Stimulated activated CD8-positive, alpha-beta memory T cell treated with anti-CD3 and anti-CD28 coated beads, Interleukin-4, amount 100 ng/mL, for 24 hours (primary cell): ENCODE results near the gene TLE2.
"Not testable (repeated sequence)": the region's sequence is repeated elsewhere in the genome, so short reads cannot be mapped to it uniquely, and the experiment has no call there.

Source experiments
- DNase-seq: peaks from one replicate; pipeline ENCODE4 v3.0.0-alpha.2; 2020; ENCODE audit warnings: low read depth

Gene TLE2

DNA sequence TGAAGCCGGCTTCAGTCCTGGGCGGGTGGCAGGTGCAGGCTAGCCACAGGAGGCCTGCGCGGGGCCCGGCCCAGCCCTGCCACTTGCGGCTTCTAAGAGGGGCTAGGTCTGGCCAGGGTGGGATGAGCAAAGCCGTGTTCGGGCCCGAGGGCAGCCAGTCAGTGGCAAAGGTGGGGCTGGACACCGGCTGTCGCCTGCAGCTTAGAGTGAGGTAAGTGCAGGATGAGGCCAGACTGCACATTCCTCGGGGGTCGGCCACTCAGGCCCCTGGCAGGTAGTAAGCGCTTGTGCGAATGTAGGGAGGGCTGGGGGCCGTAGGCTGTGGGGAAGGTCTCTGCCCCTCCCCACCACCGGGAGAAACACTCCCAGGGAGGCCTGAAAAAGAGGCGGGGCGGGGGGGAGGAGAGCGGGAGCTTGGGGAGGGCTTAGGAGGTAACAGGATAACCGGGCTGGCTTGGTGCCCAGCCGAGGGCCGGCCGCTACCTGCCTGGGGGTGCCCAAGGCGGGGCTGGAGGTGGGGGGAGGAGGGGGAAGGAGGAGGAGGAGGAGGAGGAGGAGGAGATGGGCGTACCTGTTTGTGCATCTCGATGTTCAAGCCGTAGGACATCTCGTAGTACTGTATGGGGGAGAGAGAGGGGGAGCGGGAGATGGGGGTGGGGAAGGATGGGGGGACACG is 26.8 kb upstream of the TLE2 start:
- DNase-seq: no peak

DNA sequence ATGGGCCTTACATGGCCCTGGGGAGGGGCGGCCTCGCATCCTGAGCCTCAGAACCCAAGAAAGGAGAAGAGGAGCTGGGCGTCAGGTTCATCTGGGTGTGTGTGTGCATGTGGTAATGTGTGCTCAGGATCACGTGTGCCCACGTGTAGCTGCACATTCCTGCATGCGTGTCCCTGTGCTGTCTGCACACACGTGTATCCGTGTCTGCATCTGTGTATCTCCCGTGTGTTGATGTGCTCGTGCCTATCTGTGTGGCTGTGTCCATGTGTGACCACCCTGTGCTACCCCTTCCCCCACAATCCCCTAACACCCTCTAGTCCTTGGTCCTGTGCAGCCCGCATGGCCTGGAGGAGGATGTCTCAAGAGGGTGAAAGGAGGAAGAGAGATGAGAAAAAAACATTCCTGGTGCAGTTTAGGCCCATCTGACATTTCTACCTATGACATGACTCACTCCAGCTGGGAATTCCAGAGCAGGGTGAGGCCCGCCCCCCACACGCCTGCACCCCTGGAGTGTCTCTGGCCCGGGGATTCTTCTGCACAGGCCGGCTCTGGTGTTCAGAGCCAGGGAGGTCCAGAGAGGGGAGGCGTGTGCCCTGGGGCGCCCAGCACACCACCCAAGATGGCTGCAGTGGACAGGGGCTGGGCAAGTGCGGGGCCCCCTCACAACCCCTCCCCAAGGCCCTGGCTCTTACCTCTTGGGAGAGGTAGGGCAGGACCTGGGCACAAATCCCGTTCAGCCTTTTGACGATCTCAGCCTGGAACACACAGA is 26.1 kb upstream of the TLE2 start:
- DNase-seq: no peak

DNA sequence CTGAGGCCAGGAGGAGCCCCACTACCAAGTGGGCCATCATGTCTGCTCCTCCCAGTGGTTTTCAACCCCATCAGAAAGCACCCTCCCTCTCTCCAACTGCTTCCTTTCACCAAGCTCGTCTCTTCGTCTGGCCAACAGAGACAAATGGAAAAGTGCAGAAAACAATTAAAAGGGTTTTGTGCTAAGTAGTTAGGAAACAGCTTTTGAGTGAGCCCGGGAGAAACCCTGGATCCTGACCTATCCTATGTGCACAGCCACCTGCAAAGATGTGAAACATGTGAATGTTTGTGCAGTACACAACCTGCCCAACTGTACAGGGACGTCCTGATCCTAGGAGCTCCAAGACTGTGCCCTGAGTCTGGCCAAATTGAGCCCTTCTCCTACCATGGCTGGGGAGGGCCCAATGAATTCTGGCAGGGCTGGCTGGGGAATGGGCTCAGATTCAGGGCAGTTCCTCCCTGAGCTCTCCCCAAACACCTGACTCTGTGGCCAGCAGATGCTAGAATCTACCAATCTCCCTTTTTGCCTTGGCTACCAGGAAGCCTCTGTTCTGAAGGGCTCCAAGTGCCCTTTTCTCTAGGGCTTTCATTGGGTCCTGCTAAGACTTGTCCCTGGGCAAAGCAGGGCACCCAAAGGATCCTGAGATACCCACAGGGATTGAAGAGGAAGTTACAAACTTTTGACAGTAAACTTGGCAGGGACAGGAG is 25.3 kb upstream of the TLE2 start:
- DNase-seq: no peak

GRCh38 chr19:3053780-3054179 is 24.7 kb upstream of the TLE2 start:
- DNase-seq: no peak

- DNase-seq: no peak
These were observed 24.1 kb upstream of the TLE2 start for GRCh38 chr19:3053218-3053621.

DNA sequence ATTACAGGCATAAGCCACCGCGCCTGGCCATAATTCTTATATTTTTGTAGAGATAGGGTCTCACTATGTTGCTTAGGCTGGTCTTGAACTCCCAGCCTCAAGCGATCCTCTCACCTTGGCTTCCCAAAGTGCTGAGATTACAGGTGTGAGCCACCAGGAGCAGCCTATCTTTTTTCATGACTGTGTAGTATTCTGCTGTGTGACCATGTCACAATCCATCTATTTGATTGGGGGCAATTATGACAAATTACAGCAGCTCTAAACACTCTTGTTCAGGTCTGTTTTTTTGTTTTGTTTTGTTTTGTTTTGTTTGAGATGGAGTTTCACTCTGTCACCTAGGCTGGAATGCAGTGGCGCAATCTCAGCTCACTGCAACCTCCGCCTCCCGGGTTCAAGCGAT is 20.9 kb upstream of the TLE2 start:
- DNase-seq: not testable (repeated sequence)

DNA sequence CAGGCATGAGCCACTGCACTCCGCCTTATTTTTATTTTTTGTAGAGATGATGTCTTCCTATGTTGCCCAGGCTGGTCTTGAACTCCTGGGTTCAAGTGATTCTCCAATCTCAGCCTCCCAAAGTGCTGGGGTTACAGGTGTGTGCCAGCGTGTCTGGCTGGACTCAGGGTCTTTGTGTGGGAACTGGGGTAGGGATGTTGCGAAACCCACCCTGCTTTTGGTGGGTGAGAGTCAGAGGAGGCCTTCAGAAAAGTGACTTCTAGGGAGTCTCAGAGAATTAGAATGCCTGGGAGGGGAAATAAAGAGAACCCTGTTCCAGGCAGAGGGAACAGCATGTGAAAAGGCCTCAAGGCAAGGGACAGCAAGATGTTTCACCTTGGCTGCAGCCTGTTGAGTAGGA is 20.0 kb upstream of the TLE2 start:
- no peak for DNase-seq

- DNase-seq: no peak
These were observed 19.1 kb upstream of the TLE2 start for GRCh38 chr19:3048190-3048533.

GRCh38 chr19:3047496-3048189 is 18.6 kb upstream of the TLE2 start:
- peak; percentile 42 for DNase-seq

GRCh38 chr19:3046698-3047495 is 17.8 kb upstream of the TLE2 start:
- DNase-seq: no peak

DNA sequence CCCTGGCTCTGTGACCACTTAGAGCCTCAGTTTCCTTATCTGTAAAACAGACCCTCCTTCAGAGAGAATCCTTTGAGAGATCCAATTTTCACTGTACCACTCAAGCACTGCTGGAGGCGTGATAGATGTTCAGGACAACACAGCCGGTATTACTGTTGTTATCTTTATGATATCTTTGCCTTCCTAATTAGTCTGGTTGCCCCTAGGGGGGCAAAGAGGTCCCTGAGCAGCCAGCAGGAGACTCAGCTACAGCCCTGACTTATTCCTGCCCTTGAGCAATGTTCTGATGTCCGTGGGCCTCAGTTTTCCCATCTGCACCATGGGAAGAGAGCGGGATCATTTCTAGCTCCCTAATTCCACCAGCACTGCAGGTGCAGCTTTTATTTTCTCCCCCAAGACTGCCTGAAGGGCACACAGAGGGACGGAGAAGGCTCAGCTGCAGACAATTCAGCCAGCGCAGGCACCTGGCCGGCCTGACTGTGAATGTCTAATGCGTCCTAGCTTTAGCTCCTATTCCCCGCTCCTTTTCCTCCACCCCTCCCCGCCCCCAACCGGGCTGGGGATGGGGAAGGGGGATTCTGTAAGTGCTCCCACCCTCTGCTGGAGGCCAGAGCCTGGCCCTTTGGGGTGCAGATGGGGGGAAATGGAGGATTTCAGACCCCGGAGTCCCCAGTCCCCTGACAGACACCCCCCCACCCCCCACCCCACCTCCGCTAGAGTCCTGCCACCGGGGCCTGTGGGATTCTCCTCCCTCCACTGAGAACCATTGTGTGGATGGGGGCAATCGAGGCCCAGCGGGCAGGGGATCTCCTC is 17.0 kb upstream of the TLE2 start:
- no peak for DNase-seq

DNA sequence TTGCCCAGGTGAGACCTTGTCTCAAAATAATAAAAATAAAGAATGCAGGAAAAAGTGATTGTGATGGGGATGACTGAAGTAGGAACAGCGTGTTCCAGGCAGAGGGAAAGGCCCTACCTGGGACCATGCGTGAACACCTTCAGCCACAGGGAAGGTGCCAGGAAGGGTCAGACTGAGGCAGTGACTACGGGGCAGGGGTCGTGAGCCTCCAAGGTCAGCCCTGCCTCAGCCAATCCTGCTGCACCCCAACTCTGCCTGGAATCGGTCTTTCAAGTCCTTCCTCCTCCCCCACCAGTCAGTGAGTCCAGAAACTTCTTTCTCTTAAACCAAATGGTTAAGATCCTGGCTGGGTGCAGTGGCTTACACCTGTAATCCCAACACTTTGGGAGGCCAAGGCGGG is 16.1 kb upstream of the TLE2 start:
- DNase-seq: no peak

- DNase-seq: no peak
These were observed 13.7 kb upstream of the TLE2 start for GRCh38 chr19:3042621-3043267.

DNA sequence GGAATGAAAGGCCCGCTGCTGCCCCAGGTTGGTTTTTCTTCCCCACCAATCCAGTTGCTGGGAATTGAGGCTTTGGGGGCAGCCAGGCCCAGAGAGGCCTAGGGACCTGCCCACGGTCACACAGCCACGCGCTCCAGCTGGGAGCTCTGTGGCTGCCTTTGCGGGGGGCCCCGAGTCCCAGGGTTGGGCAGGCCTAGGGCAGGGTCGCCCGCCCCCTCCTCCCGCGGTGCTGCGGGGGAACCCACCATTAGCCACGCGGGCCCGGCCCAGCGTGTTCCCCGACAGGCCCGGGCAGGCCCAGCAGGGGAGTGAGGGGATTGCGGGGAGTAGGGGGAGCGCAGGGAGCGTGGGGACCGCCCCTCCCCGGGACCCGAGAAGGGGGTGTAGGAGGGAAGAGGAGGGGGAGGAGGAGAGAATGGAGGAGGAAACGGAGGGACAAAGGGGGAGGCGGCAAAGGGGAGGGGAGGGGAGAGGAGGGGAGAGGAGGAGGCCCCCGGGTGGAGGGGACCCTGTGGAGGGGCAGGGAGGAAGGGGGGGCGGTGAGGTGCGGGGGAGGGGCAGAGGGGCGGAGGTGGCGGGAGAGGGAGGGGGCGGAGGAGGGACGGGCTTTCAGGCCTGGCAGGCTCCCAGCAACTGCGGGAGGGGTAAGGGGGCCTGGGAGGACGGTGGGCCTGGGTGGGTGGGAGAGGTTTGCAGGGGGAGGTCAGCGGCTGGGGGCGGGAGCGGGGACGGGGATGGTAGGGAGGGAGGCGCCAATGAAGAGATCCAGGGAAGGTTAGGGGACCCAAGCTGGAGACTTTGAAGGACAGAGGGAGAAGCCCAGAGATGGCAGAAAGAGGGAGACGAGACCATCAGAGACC is 12.9 kb upstream of the TLE2 start:
- DNase-seq: no peak

DNA sequence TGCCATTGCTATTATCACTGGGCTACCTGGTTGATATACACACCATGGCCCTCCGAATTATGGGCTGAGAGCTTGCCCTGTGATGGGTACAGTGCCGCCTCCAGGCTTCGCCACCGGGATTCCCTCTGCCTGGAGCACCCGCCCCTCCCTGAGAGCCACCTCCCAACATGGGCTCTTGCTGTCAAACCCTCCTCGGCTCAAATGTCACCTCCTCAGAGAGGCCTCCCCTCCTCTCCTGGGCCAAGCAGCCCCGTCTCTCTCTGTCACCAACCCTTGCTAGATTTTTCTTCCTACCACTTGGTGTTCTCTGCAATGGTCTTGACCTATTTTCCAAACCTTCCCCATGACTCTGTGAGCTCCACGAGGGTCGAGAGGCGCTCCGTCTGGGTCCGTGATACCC is 12.2 kb upstream of the TLE2 start:
- DNase-seq: no peak

GRCh38 chr19:3039641-3040077 is 10.6 kb upstream of the TLE2 start:
- DNase-seq: no peak

DNA sequence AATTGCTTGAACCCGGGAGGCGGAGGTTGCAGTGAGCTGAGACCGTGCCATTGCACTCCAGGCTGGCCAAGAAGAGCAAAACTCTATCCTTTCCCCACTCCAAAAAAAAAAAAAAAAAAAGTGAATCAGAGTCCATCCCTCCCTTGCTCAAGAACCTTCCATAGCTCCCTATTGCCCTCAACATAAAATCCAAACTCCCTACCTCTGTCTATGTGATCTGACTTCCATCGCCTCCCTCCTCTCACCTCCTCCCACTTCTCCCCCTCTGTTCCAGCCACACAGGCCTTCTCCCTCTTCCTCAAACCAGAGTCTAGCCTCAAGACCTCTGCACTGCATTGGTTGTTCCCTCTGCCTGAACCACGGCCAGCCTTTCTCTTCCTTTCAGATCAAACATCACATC is 10.0 kb upstream of the TLE2 start:
- no peak for DNase-seq

DNA sequence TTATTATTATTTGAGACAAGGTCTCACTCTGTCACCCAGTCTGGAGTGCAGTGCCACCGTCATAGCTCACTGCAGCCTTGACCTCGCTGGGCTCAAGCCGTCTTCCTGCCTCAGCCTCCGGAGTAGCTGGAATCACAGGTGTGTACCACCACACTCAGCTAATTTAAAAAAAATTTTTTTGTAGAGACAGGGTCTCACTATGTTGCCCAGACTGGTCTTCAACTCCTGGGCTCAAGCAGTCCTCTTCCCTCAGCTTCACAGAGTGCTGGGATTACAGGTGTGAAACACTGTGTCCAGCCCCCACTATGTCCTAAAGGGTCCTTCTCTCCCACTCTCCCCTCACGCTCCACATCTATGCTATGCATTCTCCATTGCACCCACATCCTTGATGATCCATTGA is 9.1 kb upstream of the TLE2 start:
- no peak for DNase-seq

GRCh38 chr19:3036977-3037544 is 8.0 kb upstream of the TLE2 start:
- not testable (repeated sequence) for DNase-seq
